HepG2 (cell line): Measurements from ENCODE around the gene TGFBRAP1. TPM values are rescaled to one million over a fixed set of nuclear protein-coding genes. Genes with fewer than 3 reads are reported as not detected.

Source experiments
- ATF7 ChIP-seq, 2 experiments: fragments of 450-650 bp in 1 of 2; sonication (generic) in 1 of 2; formaldehyde crosslinking in 1 of 2; IDR thresholded peaks; 2 replicates each; pipeline versions ENCODE4 v1.4.0 to v1.6.1; 2016 to 2020; ENCODE audit warnings: antibody characterized with exemption in 1 of 2, mild to moderate bottlenecking in 1 of 2, missing genetic modification reagents in 1 of 2
- BHLHE40 ChIP-seq: IDR thresholded peaks from 2 replicates; pipeline ENCODE4 v1.6.1; 2011; ENCODE audit warnings: low read length, improper control_type of control experiment
- CBX5 ChIP-seq: sonication (generic); formaldehyde crosslinking; IDR thresholded peaks from 2 replicates; pipeline ENCODE4 v1.4.0; 2020; ENCODE audit warnings: missing genetic modification reagents, borderline replicate concordance
- CHD4 ChIP-seq: fragments of 200-600 bp; sonication (generic); IDR thresholded peaks from 2 replicates; pipeline ENCODE4 v1.7.0; 2017; ENCODE audit warnings: mild to moderate bottlenecking, low read length, borderline replicate concordance
- CTCF ChIP-seq: sonication (generic); formaldehyde crosslinking; IDR thresholded peaks from 2 replicates; pipeline ENCODE4 v1.5.0; 2020; ENCODE audit warnings: mild to moderate bottlenecking, missing genetic modification reagents, moderate library complexity
- IRF2 ChIP-seq: IDR thresholded peaks from 2 replicates; pipeline ENCODE4 v1.6.1; 2018; ENCODE audit warnings: missing genetic modification reagents, missing compliant biosample characterization
- IRX3 ChIP-seq: sonication (generic); formaldehyde crosslinking; IDR thresholded peaks from 2 replicates; pipeline ENCODE4 v1.8.1; 2023; ENCODE audit warnings: mild to moderate bottlenecking, low read depth, missing genetic modification reagents, borderline replicate concordance
- KLF16 ChIP-seq, 2 experiments: sonication (generic) in 1 of 2; formaldehyde crosslinking in 1 of 2; IDR thresholded peaks; 2 replicates each; pipeline versions ENCODE4 v1.6.1 to v1.8.0; 2016 to 2023; ENCODE audit warnings: missing genetic modification reagents in 2 of 2, missing compliant biosample characterization in 1 of 2
- MED1 ChIP-seq: sonication (generic); formaldehyde crosslinking; IDR thresholded peaks from 2 replicates; pipeline ENCODE4 v1.4.0; 2020; ENCODE audit warnings: missing genetic modification reagents
- POLR2A ChIP-seq, 2 experiments: IDR thresholded peaks; 2 replicates each; pipeline ENCODE4 v1.6.1; 2011; ENCODE audit warnings: low read depth in 2 of 2, low read length in 2 of 2, mild to moderate bottlenecking in 1 of 2, moderate library complexity in 1 of 2; ENCODE audit not compliant: insufficient read depth in 1 of 2
- RELA ChIP-seq: sonication (generic); formaldehyde crosslinking; IDR thresholded peaks from 2 replicates; pipeline ENCODE4 v1.4.0; 2020; ENCODE audit warnings: missing genetic modification reagents
- SMC3 ChIP-seq: IDR thresholded peaks from 2 replicates; pipeline ENCODE4 v1.6.1; 2011; ENCODE audit warnings: low read length, improper control_type of control experiment
- TBX3 ChIP-seq: fragments of 450-650 bp; IDR thresholded peaks from 2 replicates; pipeline ENCODE4 v1.6.1; 2017; ENCODE audit warnings: antibody characterized with exemption, mild to moderate bottlenecking, inconsistent platforms, borderline replicate concordance
- TMF1 ChIP-seq: sonication (generic); formaldehyde crosslinking; IDR thresholded peaks from 2 replicates; pipeline ENCODE4 v1.8.1; 2022; ENCODE audit warnings: low read depth, missing genetic modification reagents
- ZFP41 ChIP-seq: sonication (generic); formaldehyde crosslinking; IDR thresholded peaks from 2 replicates; pipeline ENCODE4 v1.4.0; 2020; ENCODE audit warnings: mild to moderate bottlenecking, missing genetic modification reagents, borderline replicate concordance
- ZNF121 ChIP-seq: sonication (generic); formaldehyde crosslinking; IDR thresholded peaks from 2 replicates; pipeline ENCODE4 v1.5.0; 2020; ENCODE audit warnings: mild to moderate bottlenecking, missing genetic modification reagents
- ZNF251 ChIP-seq: sonication (generic); formaldehyde crosslinking; IDR thresholded peaks from 2 replicates; pipeline ENCODE4 v1.9.0; 2021; ENCODE audit warnings: mild to moderate bottlenecking, missing genetic modification reagents
- ZNF331 ChIP-seq: sonication (generic); formaldehyde crosslinking; IDR thresholded peaks from 2 replicates; pipeline ENCODE4 v1.4.0; 2020; ENCODE audit warnings: missing genetic modification reagents
- ZNF446 ChIP-seq: sonication (generic); formaldehyde crosslinking; IDR thresholded peaks from 2 replicates; pipeline ENCODE4 v1.5.0; 2020; ENCODE audit warnings: mild to moderate bottlenecking, missing genetic modification reagents
- ZNF674 ChIP-seq: sonication (generic); formaldehyde crosslinking; IDR thresholded peaks from 2 replicates; pipeline ENCODE4 v1.5.0; 2020; ENCODE audit warnings: low read depth, mild to moderate bottlenecking, missing genetic modification reagents
- ZNF782 ChIP-seq: sonication (generic); formaldehyde crosslinking; IDR thresholded peaks from 2 replicates; pipeline ENCODE4 v1.4.0; 2020; ENCODE audit warnings: missing genetic modification reagents, mild to moderate bottlenecking, borderline replicate concordance
- polyA plus RNA-seq, 8 experiments: library from polyadenylated mRNA; depleted of rRNA in 3 of 8; stranded (reverse) in 7 of 8; unstranded in 1 of 8; fragments of >200 nt; fragmentation: Illumina TruSeq in 4 of 8; extraction: Trizol in 4 of 8; gene quantifications; 2 replicates each; pipeline versions ENCODE4 v1.2.1 to v1.2.3, GENCODE V29; 2011 to 2016; ENCODE audit warnings: low read depth in 4 of 8, missing spikeins in 1 of 8, mixed read lengths in 1 of 8; ENCODE audit not compliant: insufficient read depth in 1 of 8
- total RNA-seq, 5 experiments: library from RNA; depleted of rRNA; stranded (reverse); fragments of >200 nt; fragmentation: Illumina TruSeq; extraction: Trizol; gene quantifications; 2 replicates each; pipeline ENCODE4 v1.2.3, GENCODE V29; 2016; ENCODE audit warnings: low read depth in 1 of 5
- TF ChIP-seq, protein P1 (sequence below): sonication (generic); formaldehyde crosslinking; IDR thresholded peaks from 2 replicates; pipeline ENCODE4 v1.8.1; 2023; ENCODE audit warnings: mild to moderate bottlenecking, missing genetic modification reagents, borderline replicate concordance
- TF ChIP-seq, protein P2 (sequence below): sonication (generic); formaldehyde crosslinking; IDR thresholded peaks from 2 replicates; pipeline ENCODE4 v1.5.1; 2020; ENCODE audit warnings: missing genetic modification reagents, mild to moderate bottlenecking, borderline replicate concordance

TGFBRAP1 gene
- total and polyA plus RNA-seq, 2 of the 13 experiments (the other 11 are each of a cell fraction or from before 2014, with no cell fraction given): 12.7 to 22.9 TPM

GRCh38 chr2:105329561-105330495 lies at the start of gene TGFBRAP1 (continued):
- TF ChIP-seq ZNF121 (0 out of 2 replicates have a peak, but pooled peaks have one; percentile 1), CBX5 (CRISPR knock-in tag) (peak; percentile 47; the same call in 1 of the 2 replicates), ZNF446 (CRISPR knock-in tag) (peak; percentile 60), ZNF674 (CRISPR knock-in tag) (0 out of 2 replicates have a peak, but pooled peaks have one; percentile 24), ZNF782 (CRISPR knock-in tag) (peak; percentile 80), MED1 (peak; percentile 30; the same call in 1 of the 2 replicates), KLF16 (CRISPR knock-in tag; IDR thresholded peaks at IDR 0.05) (peak; percentile 60 to 70; a peak in 3 of 4 replicates), ZFP41 (CRISPR knock-in tag) (0 out of 2 replicates have a peak, but pooled peaks have one; percentile 42), IRF2 (CRISPR knock-in tag) (0 out of 2 replicates have a peak, but pooled peaks have one; percentile 52), TMF1 (CRISPR knock-in tag) (peak; percentile 82; the same call in 1 of the 2 replicates), IRX3 (CRISPR knock-in tag) (0 out of 2 replicates have a peak, but pooled peaks have one; percentile 54), POLR2A (IDR thresholded peaks at IDR 0.05; ENCODE audit: insufficient read depth in 1 of 2, low read depth in 2 of 2, low read length in 2 of 2) (peak; percentile 68 to 71; a peak in 3 of 4 replicates), RELA (0 out of 2 replicates have a peak, but pooled peaks have one; percentile 60), BHLHE40 (peak; percentile 44; the same call in 1 of the 2 replicates), TBX3 (peak; percentile 45; the same call in 1 of the 2 replicates), CHD4 (no peak), SMC3 (no peak), ZNF331 (CRISPR knock-in tag) (no peak), CTCF (CRISPR knock-in tag) (peak; percentile 27), ZNF251 (CRISPR knock-in tag) (no peak), ATF7 (IDR thresholded peaks at IDR 0.05) (no peak), ATF7 (CRISPR knock-in tag; IDR thresholded peaks at IDR 0.05) (peak; percentile 20; the same call in 1 of the 2 replicates)
- TF ChIP-seq, protein P1, sequence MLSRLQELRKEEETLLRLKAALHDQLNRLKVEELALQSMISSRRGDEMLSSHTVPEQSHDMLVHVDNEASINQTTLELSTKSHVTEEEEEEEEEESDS (CRISPR knock-in tag): 0 out of 2 replicates have a peak, but pooled peaks have one; percentile 66
- TF ChIP-seq, protein P2, sequence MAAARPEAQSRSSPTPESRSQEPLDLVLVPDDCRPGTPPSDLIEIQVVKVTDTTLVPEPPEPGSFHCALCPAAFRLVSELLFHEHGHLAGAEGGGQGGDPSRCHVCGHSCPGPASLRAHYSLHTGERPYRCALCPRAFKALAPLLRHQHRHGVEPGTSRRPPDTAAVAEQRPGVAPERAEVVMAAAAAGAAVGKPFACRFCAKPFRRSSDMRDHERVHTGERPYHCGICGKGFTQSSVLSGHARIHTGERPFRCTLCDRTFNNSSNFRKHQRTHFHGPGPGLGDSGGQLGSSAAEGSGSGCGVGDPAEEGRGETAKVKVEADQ: peak; percentile 84; the same call in 1 of the 2 replicates
